ENCODE measurements around the gene ADGRG6. TPM values are rescaled to one million over a fixed set of nuclear protein-coding genes. Genes with fewer than 3 reads are reported as not detected.

The ADGRG6 gene
- total and polyA plus RNA-seq, 9 donors, result 1.6 to 10.6 (median 3.0) TPM

DNA sequence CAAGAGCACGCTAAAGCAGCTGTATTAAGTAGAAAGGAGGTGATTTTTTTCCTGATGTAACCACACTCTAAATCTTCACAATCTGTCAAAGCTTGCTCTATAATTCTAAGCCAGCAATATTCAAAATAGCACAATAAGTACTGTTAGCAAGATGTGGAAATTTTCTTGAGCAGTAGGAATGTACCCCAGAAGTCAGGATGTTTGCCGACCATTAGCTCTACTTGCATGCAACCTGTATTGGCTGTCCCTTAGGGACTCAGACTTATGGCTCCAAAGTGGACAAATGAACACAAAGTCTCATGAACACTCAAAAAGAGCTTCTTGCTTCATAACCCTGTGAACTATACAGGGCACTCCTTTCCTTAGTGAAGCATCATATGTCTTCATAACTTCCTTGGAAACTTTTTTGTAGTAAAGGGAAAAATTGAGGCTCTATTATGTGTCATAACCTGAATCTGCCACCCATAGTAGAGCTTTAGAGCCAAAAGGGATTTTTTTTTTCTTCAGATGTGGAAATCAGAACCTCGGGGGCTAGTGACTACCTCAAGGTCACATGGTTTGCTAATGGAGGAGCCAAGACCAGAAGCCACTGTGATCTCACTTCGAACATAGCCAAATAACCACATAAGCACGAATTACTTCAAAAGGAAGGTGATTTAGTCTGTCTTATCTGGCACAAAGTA, 54.5 kb downstream of the ADGRG6 start:
- DNase-seq, result no peak
- Histone ChIP-seq H3K36me3 (no peaks in the 10 kb centered on the region), H3K9me3 (no peaks in the 10 kb centered on the region), H3K27ac (no peak overlapping the region), H3K4me3 (no peak overlapping the region), H3K27me3 (no peaks in the 10 kb centered on the region), H3K4me1 (ENCODE audit: insufficient read depth) (no peaks in the 10 kb centered on the region)
- TF ChIP-seq POLR2A (IDR thresholded peaks at IDR 0.05) (no peak), EP300 (IDR thresholded peaks at IDR 0.05) (no peak)
- TF ChIP-seq, protein P1, sequence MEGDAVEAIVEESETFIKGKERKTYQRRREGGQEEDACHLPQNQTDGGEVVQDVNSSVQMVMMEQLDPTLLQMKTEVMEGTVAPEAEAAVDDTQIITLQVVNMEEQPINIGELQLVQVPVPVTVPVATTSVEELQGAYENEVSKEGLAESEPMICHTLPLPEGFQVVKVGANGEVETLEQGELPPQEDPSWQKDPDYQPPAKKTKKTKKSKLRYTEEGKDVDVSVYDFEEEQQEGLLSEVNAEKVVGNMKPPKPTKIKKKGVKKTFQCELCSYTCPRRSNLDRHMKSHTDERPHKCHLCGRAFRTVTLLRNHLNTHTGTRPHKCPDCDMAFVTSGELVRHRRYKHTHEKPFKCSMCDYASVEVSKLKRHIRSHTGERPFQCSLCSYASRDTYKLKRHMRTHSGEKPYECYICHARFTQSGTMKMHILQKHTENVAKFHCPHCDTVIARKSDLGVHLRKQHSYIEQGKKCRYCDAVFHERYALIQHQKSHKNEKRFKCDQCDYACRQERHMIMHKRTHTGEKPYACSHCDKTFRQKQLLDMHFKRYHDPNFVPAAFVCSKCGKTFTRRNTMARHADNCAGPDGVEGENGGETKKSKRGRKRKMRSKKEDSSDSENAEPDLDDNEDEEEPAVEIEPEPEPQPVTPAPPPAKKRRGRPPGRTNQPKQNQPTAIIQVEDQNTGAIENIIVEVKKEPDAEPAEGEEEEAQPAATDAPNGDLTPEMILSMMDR (IDR thresholded peaks at IDR 0.05), result no peak
- intact Hi-C loops (cut with DNase I), result no loop called here
- 43 to 51% (median 51%) methylated on average over 5 of the region's 5 CpGs for WGBS, 3 donors

DNA sequence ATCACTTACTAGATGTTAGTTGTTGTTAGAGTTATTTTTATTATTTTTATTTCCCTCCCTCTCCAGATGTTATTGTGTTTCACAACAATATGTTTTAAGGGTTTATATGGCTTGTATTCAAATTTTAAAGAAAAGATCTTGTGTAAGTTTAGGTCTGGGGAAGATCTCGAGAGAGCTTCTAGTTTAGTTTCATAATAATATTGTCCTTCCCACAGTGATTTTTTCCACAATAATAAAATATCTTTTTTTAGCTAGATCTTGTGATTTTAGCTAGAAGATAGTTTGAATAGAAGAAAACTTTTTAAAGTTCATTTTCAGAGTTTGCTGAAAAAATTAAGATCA, 55.0 kb downstream of the ADGRG6 start:
- no peak for DNase-seq
- TF ChIP-seq, protein P1 (IDR thresholded peaks at IDR 0.05), result no peak
- TF ChIP-seq POLR2A (IDR thresholded peaks at IDR 0.05), result no peak
- no peak for TF ChIP-seq EP300 (IDR thresholded peaks at IDR 0.05)
- H3K4me1 ChIP-seq (ENCODE audit: insufficient read depth), result no peaks in the 10 kb centered on the region
- 24 to 40% (median 39%) methylated on average over 1 of the region's 1 CpG for WGBS, 3 donors
- H3K27ac ChIP-seq, result no peak overlapping the region
- intact Hi-C loops (cut with DNase I), result no loop called here
- no peak overlapping the region for H3K4me3 ChIP-seq
- H3K27me3 ChIP-seq, result no peaks in the 10 kb centered on the region
- H3K36me3 ChIP-seq, result no peaks in the 10 kb centered on the region
- H3K9me3 ChIP-seq, result no peaks in the 10 kb centered on the region

DNA sequence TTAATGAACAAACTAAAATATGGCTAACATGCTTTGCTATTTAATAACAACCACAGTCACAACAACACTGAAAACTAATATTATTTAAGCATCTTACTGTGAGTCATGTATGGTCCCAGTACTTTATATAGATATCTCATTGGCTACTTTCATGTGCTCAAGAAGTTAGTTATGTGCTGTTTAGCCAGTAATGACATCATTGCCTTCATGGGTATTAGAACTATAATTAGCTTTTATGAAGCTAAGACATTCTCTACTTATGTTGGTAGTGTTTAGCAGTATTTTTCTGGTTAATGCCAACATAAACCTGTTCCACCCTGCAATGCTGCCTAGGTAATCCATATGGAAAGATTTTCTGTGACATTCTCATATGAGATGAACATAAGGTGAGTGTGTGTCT, 56.1 kb downstream of the ADGRG6 start:
- Histone ChIP-seq H3K4me1 (ENCODE audit: insufficient read depth) (no peaks in the 10 kb centered on the region), H3K27ac (no peak overlapping the region), H3K27me3 (no peaks in the 10 kb centered on the region), H3K4me3 (no peak overlapping the region), H3K36me3 (no peaks in the 10 kb centered on the region), H3K9me3 (no peaks in the 10 kb centered on the region)
- intact Hi-C loops (cut with DNase I), result no loop called here
- DNase-seq, result no peak
- TF ChIP-seq POLR2A (IDR thresholded peaks at IDR 0.05) (no peak), EP300 (IDR thresholded peaks at IDR 0.05) (no peak)
- TF ChIP-seq, protein P1 (IDR thresholded peaks at IDR 0.05), result no peak

DNA sequence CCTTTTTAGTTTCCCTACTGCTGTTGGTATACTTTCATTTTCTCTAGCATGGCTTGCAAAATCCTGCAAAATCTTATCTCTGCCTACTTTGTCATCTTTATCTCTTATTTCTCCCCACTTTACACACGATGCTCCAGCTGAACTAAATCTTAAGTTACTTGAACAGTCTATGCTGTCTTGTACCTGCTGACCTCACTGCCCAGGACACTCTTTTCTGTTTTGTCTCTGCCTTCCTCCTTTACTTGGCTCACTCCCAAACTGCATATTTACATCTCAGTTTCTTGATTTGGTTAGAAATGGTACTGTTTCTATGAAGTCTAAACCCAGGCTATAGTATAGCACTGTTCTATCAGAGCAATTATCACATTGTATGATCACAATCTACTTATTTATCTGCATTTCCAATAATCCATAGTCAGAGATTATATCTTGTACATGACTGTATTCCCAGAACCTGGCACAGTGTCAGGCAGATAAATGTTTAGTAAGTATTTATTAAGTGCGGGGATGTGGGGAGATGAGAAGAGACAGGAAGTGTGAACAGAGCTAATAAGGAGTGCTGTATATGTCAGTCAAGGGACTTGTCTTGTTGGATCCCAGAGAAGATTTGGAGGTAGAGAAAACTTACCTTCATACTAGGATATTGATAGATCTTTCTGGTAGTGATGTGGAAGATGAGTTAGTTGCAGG, 57.6 kb downstream of the ADGRG6 start:
- Histone ChIP-seq H3K27ac (no peak overlapping the region), H3K36me3 (no peaks in the 10 kb centered on the region), H3K4me1 (ENCODE audit: insufficient read depth) (no peaks in the 10 kb centered on the region), H3K9me3 (no peaks in the 10 kb centered on the region), H3K27me3 (no peaks in the 10 kb centered on the region), H3K4me3 (no peak overlapping the region)
- 15 to 20% (median 17%) methylated on average over 2 of the region's 2 CpGs for WGBS, 3 donors
- TF ChIP-seq POLR2A (IDR thresholded peaks at IDR 0.05) (no peak), EP300 (IDR thresholded peaks at IDR 0.05) (no peak)
- TF ChIP-seq, protein P1 (IDR thresholded peaks at IDR 0.05), result no peak
- intact Hi-C loops (cut with DNase I), result no loop called here
- DNase-seq, result no peak

All from ovary (tissue), 9 donors.